GM23338 (cell line): ENCODE data around the gene NLK. TPM values are rescaled to one million over a fixed set of nuclear protein-coding genes. Genes with fewer than 3 reads are reported as not detected.

Experiments
- ATAC-seq: fragments of 200-7000 bp; cut with Tn5 transposase; 3 replicates; pipeline ENCODE4 v1.9.1; 2020
- DNase-seq: peaks from one replicate; pipeline ENCODE4 v3.0.0-alpha.2; 2015; ENCODE audit warnings: low spot score
- H2AFZ ChIP-seq: fragments of 200-600 bp; sonication (generic); 2 replicates; pipeline ENCODE4 v1.8.0; 2016; ENCODE audit warnings: antibody characterized with exemption, mild to moderate bottlenecking, moderate library complexity
- H3F3A ChIP-seq: fragments of 200-600 bp; sonication (generic); replicated peaks from 2 replicates; pipeline ENCODE4 v1.8.0; 2017; ENCODE audit warnings: antibody characterized with exemption, mixed run types, low read depth
- H3K27ac ChIP-seq: fragments of 200-600 bp; sonication (generic); 2 replicates; pipeline ENCODE4 v1.6.1; 2016; ENCODE audit warnings: low read depth
- H3K27me3 ChIP-seq: fragments of 200-600 bp; sonication (generic); 2 replicates; pipeline ENCODE4 v1.8.0; 2016; ENCODE audit warnings: mild to moderate bottlenecking, mixed run types, moderate library complexity; ENCODE audit not compliant: insufficient read depth
- H3K36me3 ChIP-seq: fragments of 200-600 bp; sonication (generic); 2 replicates; pipeline ENCODE4 v1.8.0; 2016; ENCODE audit warnings: mild to moderate bottlenecking; ENCODE audit not compliant: insufficient read depth
- H3K4me1 ChIP-seq: fragments of 200-600 bp; sonication (generic); 2 replicates; pipeline ENCODE4 v1.8.0; 2016; ENCODE audit warnings: mild to moderate bottlenecking, moderate library complexity; ENCODE audit not compliant: insufficient read depth
- H3K4me2 ChIP-seq: fragments of 200-600 bp; sonication (generic); 2 replicates; pipeline ENCODE4 v1.7.1; 2017; ENCODE audit warnings: mixed run types
- H3K4me3 ChIP-seq: fragments of 200-600 bp; sonication (generic); 2 replicates; pipeline ENCODE4 v1.6.1; 2016; ENCODE audit warnings: mixed run types
- H3K79me2 ChIP-seq: fragments of 200-600 bp; sonication (generic); replicated peaks from 2 replicates; pipeline ENCODE4 v1.8.0; 2017; ENCODE audit warnings: mild to moderate bottlenecking; ENCODE audit not compliant: insufficient read depth
- H3K9me2 ChIP-seq: fragments of 200-600 bp; sonication (generic); 2 replicates; pipeline ENCODE4 v1.8.0; 2017; ENCODE audit not compliant: insufficient read depth
- H4K20me1 ChIP-seq: fragments of 200-600 bp; sonication (generic); replicated peaks from 2 replicates; pipeline ENCODE4 v1.8.0; 2017; ENCODE audit warnings: mild to moderate bottlenecking; ENCODE audit not compliant: insufficient read depth
- H3K27ac Mint-ChIP-seq: 2 replicates; pipeline ENCODE4 v1.8.0; 2020; ENCODE audit warnings: inconsistent platforms, mild to moderate bottlenecking, moderate library complexity, mixed read lengths
- H3K27me3 Mint-ChIP-seq: 3 replicates; pipeline ENCODE4 v1.8.0; 2022; ENCODE audit warnings: low read depth, mild to moderate bottlenecking, moderate library complexity, mixed read lengths, inconsistent platforms; ENCODE audit not compliant: insufficient read depth, poor library complexity
- H3K36me3 Mint-ChIP-seq: 3 replicates; pipeline ENCODE4 v1.8.0; 2021; ENCODE audit warnings: low read depth, mild to moderate bottlenecking, inconsistent platforms, moderate library complexity, mixed read lengths
- H3K4me1 Mint-ChIP-seq: 3 replicates; pipeline ENCODE4 v1.8.0; 2020; ENCODE audit warnings: mild to moderate bottlenecking, inconsistent platforms, mixed read lengths
- H3K4me3 Mint-ChIP-seq: 3 replicates; pipeline ENCODE4 v1.8.0; 2021; ENCODE audit warnings: moderate library complexity, mild to moderate bottlenecking, inconsistent platforms, mixed read lengths
- H3K9me3 Mint-ChIP-seq: 3 replicates; pipeline ENCODE4 v1.8.0; 2020; ENCODE audit warnings: moderate library complexity, mild to moderate bottlenecking, inconsistent platforms, mixed read lengths
- EZH2phosphoT487 ChIP-seq: fragments of 200-600 bp; sonication (generic); IDR thresholded peaks from one replicate; pipeline ENCODE4 v1.8.1; 2018; ENCODE audit warnings: antibody characterized with exemption; ENCODE audit not compliant: unreplicated experiment
- JUNB ChIP-seq: IDR thresholded peaks from one replicate; pipeline ENCODE4 v1.6.1; 2016; ENCODE audit warnings: antibody characterized with exemption; ENCODE audit not compliant: unreplicated experiment
- NANOG ChIP-seq: IDR thresholded peaks from 2 replicates; pipeline ENCODE4 v1.6.1; 2016; ENCODE audit warnings: antibody characterized with exemption, borderline replicate concordance
- POLR2AphosphoS5 ChIP-seq: IDR thresholded peaks from 2 replicates; pipeline ENCODE4 v1.6.1; 2016; ENCODE audit warnings: antibody characterized with exemption, low read depth
- ZNF462 ChIP-seq: fragments of 250-450 bp; sonication (Bioruptor Pico); IDR thresholded peaks from 2 replicates; pipeline ENCODE4 v1.5.0; 2020; ENCODE audit warnings: mild to moderate bottlenecking, moderate library complexity
- polyA plus RNA-seq: library from polyadenylated mRNA; unstranded; fragments of >200 nt; fragmentation: Nextera tagmentation; extraction: Ambion mirVana; gene quantifications from 2 replicates; pipeline ENCODE4 v1.2.1, GENCODE V29; 2016
- total RNA-seq: library from RNA; depleted of rRNA; stranded (reverse); fragments of >200 nt; shearing (Covaris generic); gene quantifications from 2 replicates; pipeline ENCODE4 v1.2.3, GENCODE V29; 2014
- TF ChIP-seq, protein P1 (sequence below): IDR thresholded peaks from 2 replicates; pipeline ENCODE4 v1.6.1; 2016; ENCODE audit warnings: antibody characterized with exemption
- TF ChIP-seq, protein P2 (sequence below), 2 experiments: fragments of 200-600 bp in 1 of 2; sonication (generic) in 1 of 2; conservative IDR thresholded peaks; 2 replicates each; pipeline versions ENCODE4 v1.5.1 to v1.6.1; 2016 to 2017; ENCODE audit warnings: antibody characterized with exemption in 2 of 2, low read depth in 2 of 2, mild to moderate bottlenecking in 2 of 2, moderate library complexity in 1 of 2

The NLK gene
- total and polyA plus RNA-seq, 2 experiments from 2014 or later, result 34.7 to 78.5 TPM

- no peak overlapping the region for H2AFZ ChIP-seq
- H3K79me2 ChIP-seq, result no peaks in the 10 kb centered on the region
- peaks cover 5% of the 10 kb centered on the region; the same call in 1 of the 3 replicates for H3K4me1 Mint-ChIP-seq
- H3K9me2 ChIP-seq, result no peaks in the 10 kb centered on the region
- no peaks in the 10 kb centered on the region for H3K36me3 ChIP-seq
- TF ChIP-seq JUNB (no peak), ZNF462 (CRISPR knock-in tag) (no peak), POLR2AphosphoS5 (no peak)
- H3F3A ChIP-seq, result no peaks in the 10 kb centered on the region
- no peaks in the 10 kb centered on the region for H3K9me3 Mint-ChIP-seq
- H3K4me2 ChIP-seq, result no peak overlapping the region
- H3K36me3 Mint-ChIP-seq, result no peaks in the 10 kb centered on the region
- H3K27me3 Mint-ChIP-seq, result no peaks in the 10 kb centered on the region
- no peak overlapping the region for H3K27ac Mint-ChIP-seq
- ATAC-seq (no peak), DNase-seq (no peak)
- no peak overlapping the region for H3K4me3 Mint-ChIP-seq
- H3K27me3 ChIP-seq, result no peaks in the 10 kb centered on the region
- no peak overlapping the region for H3K27ac ChIP-seq
- H3K4me3 ChIP-seq, result no peak overlapping the region
- H3K4me1 ChIP-seq, result no peaks in the 10 kb centered on the region
- H4K20me1 ChIP-seq, result no peaks in the 10 kb centered on the region
Measured at GRCh38 chr17:28029044-28029443, 13.4 kb upstream of the NLK start.

- ATAC-seq, result no peak
- TF ChIP-seq, protein P1, sequence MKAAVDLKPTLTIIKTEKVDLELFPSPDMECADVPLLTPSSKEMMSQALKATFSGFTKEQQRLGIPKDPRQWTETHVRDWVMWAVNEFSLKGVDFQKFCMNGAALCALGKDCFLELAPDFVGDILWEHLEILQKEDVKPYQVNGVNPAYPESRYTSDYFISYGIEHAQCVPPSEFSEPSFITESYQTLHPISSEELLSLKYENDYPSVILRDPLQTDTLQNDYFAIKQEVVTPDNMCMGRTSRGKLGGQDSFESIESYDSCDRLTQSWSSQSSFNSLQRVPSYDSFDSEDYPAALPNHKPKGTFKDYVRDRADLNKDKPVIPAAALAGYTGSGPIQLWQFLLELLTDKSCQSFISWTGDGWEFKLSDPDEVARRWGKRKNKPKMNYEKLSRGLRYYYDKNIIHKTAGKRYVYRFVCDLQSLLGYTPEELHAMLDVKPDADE, result no peak
- TF ChIP-seq NANOG (no peak), EZH2phosphoT487 (no peak), POLR2AphosphoS5 (no peak)
- TF ChIP-seq, protein P2, sequence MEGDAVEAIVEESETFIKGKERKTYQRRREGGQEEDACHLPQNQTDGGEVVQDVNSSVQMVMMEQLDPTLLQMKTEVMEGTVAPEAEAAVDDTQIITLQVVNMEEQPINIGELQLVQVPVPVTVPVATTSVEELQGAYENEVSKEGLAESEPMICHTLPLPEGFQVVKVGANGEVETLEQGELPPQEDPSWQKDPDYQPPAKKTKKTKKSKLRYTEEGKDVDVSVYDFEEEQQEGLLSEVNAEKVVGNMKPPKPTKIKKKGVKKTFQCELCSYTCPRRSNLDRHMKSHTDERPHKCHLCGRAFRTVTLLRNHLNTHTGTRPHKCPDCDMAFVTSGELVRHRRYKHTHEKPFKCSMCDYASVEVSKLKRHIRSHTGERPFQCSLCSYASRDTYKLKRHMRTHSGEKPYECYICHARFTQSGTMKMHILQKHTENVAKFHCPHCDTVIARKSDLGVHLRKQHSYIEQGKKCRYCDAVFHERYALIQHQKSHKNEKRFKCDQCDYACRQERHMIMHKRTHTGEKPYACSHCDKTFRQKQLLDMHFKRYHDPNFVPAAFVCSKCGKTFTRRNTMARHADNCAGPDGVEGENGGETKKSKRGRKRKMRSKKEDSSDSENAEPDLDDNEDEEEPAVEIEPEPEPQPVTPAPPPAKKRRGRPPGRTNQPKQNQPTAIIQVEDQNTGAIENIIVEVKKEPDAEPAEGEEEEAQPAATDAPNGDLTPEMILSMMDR (conservative IDR thresholded peaks at IDR 0.05; ENCODE audit: low read depth in 2 of 2), result no peak
Measured at GRCh38 chr17:28030386-28030785, 12.1 kb upstream of the NLK start.

More at GRCh38 chr17:28030386-28030785, 12.1 kb upstream of the NLK start:
- no peaks in the 10 kb centered on the region for H3K4me1 ChIP-seq
- no peak for DNase-seq
- no peaks in the 10 kb centered on the region for H3K79me2 ChIP-seq
- Mint-ChIP-seq H3K4me1 (peaks cover 11% of the 10 kb centered on the region; the same call in 2 of the 3 replicates), H3K9me3 (no peaks in the 10 kb centered on the region), H3K27me3 (no peaks in the 10 kb centered on the region), H3K4me3 (no peak overlapping the region), H3K36me3 (no peaks in the 10 kb centered on the region), H3K27ac (no peak overlapping the region)
- H3K27me3 ChIP-seq, result no peaks in the 10 kb centered on the region
- H3K36me3 ChIP-seq, result no peaks in the 10 kb centered on the region
- H3K4me3 ChIP-seq, result no peak overlapping the region
- no peak overlapping the region for H3K27ac ChIP-seq
- no peak overlapping the region for H3K4me2 ChIP-seq
- H3K9me2 ChIP-seq, result no peaks in the 10 kb centered on the region
- H4K20me1 ChIP-seq, result no peaks in the 10 kb centered on the region
- no peak overlapping the region for H2AFZ ChIP-seq
- no peaks in the 10 kb centered on the region for H3F3A ChIP-seq
